Mesenchymal stem cell (in vitro differentiated cells and primary cell): ENCODE measurements around the gene FOXA3.

ENCODE experiments used
- DNase-seq: peaks from one replicate; pipeline ENCODE4 v3.0.0-alpha.2; 2013
- H2AFZ ChIP-seq: one replicate; pipeline ENCODE4 v1.6.1; 2013; ENCODE audit warnings: low read depth, mild to moderate bottlenecking, control low read depth, inconsistent platforms, low read length, moderate library complexity
- H2AK5ac ChIP-seq: 2 replicates; pipeline ENCODE4 v1.6.1; 2013; ENCODE audit warnings: low read length, moderate library complexity, mild to moderate bottlenecking, inconsistent platforms; ENCODE audit not compliant: severe bottlenecking
- H2BK120ac ChIP-seq: one replicate; pipeline ENCODE4 v1.6.1; 2013; ENCODE audit warnings: low read depth, mild to moderate bottlenecking, inconsistent platforms, low read length, moderate library complexity
- H2BK12ac ChIP-seq, 2 experiments: one replicate each; pipeline ENCODE4 v1.6.1; 2013; ENCODE audit warnings: inconsistent platforms in 2 of 2, low read length in 2 of 2, mild to moderate bottlenecking in 2 of 2, moderate library complexity in 2 of 2, control low read depth in 1 of 2
- H2BK15ac ChIP-seq: one replicate; pipeline ENCODE4 v1.6.1; 2013; ENCODE audit warnings: mild to moderate bottlenecking, low read depth, inconsistent platforms; ENCODE audit not compliant: poor library complexity, severe bottlenecking
- H2BK5ac ChIP-seq: 2 replicates; pipeline ENCODE4 v1.6.1; 2013; ENCODE audit warnings: low read depth, mild to moderate bottlenecking, low read length, control low read depth, inconsistent platforms; ENCODE audit not compliant: poor library complexity, severe bottlenecking
- H3K14ac ChIP-seq, 2 experiments: one replicate each; pipeline ENCODE4 v1.6.1; 2013; ENCODE audit warnings: inconsistent platforms in 2 of 2, low read length in 2 of 2, control low read depth in 1 of 2, mild to moderate bottlenecking in 1 of 2, moderate library complexity in 1 of 2
- H3K18ac ChIP-seq, 2 experiments: one replicate each; pipeline ENCODE4 v1.6.1; 2013; ENCODE audit warnings: inconsistent platforms in 2 of 2, low read length in 2 of 2, control low read depth in 1 of 2, low read depth in 1 of 2, mild to moderate bottlenecking in 1 of 2
- H3K23ac ChIP-seq, 2 experiments: one replicate each; pipeline ENCODE4 v1.6.1; 2013; ENCODE audit warnings: inconsistent platforms in 2 of 2, low read length in 2 of 2, mild to moderate bottlenecking in 2 of 2, moderate library complexity in 2 of 2, control low read depth in 1 of 2
- H3K27ac ChIP-seq: 2 replicates; pipeline ENCODE4 v1.5.1; 2013; ENCODE audit warnings: mild to moderate bottlenecking, moderate library complexity, low read length, control low read depth, inconsistent platforms; ENCODE audit not compliant: poor library complexity, severe bottlenecking
- H3K27me3 ChIP-seq, 2 experiments: 2 replicates each; pipeline versions ENCODE4 v1.6.1 to v1.7.0; 2013; ENCODE audit warnings: low read length in 2 of 2, mild to moderate bottlenecking in 2 of 2, moderate library complexity in 2 of 2, control low read depth in 1 of 2, inconsistent platforms in 1 of 2; ENCODE audit not compliant: control insufficient read depth in 1 of 2, insufficient read depth in 1 of 2
- H3K36me3 ChIP-seq, 2 experiments: 2 replicates each; pipeline versions ENCODE4 v1.6.1 to v1.7.0; 2013; ENCODE audit warnings: low read length in 2 of 2, control low read depth in 1 of 2, inconsistent platforms in 1 of 2, low read depth in 1 of 2, mild to moderate bottlenecking in 1 of 2; ENCODE audit not compliant: insufficient read depth in 2 of 2, control insufficient read depth in 1 of 2
- H3K4ac ChIP-seq, 2 experiments: one replicate each; pipeline ENCODE4 v1.6.1; 2013; ENCODE audit warnings: inconsistent platforms in 2 of 2, low read length in 2 of 2, mild to moderate bottlenecking in 2 of 2, moderate library complexity in 2 of 2, control low read depth in 1 of 2, low read depth in 1 of 2
- H3K4me1 ChIP-seq: 2 replicates; pipeline ENCODE4 v1.6.1; 2013; ENCODE audit warnings: low read depth, low read length, control low read depth; ENCODE audit not compliant: control insufficient read depth, insufficient read depth
- H3K4me2 ChIP-seq: 2 replicates; pipeline ENCODE4 v1.6.1; 2013; ENCODE audit warnings: low read length, mild to moderate bottlenecking, inconsistent platforms; ENCODE audit not compliant: poor library complexity, severe bottlenecking
- H3K4me3 ChIP-seq, 2 experiments: 2 replicates each; pipeline versions ENCODE4 v1.5.1 to v1.7.0; 2013; ENCODE audit warnings: low read length in 2 of 2, mild to moderate bottlenecking in 2 of 2, control low read depth in 1 of 2, low read depth in 1 of 2; ENCODE audit not compliant: insufficient read depth in 1 of 2
- H3K79me1 ChIP-seq: replicated peaks from 2 replicates; pipeline ENCODE4 v1.6.1; 2013; ENCODE audit warnings: mild to moderate bottlenecking, control low read depth, low read length, inconsistent platforms; ENCODE audit not compliant: poor library complexity, severe bottlenecking
- H3K9ac ChIP-seq: 2 replicates; pipeline ENCODE4 v1.7.0; 2013; ENCODE audit warnings: mild to moderate bottlenecking, low read length, moderate library complexity
- H3K9me3 ChIP-seq: 2 replicates; pipeline ENCODE4 v1.7.0; 2013; ENCODE audit warnings: mild to moderate bottlenecking, low read length; ENCODE audit not compliant: control insufficient read depth
- H4K8ac ChIP-seq: one replicate; pipeline ENCODE4 v1.6.1; 2013; ENCODE audit warnings: inconsistent platforms, mild to moderate bottlenecking, low read length, moderate library complexity
- H4K91ac ChIP-seq: one replicate; pipeline ENCODE4 v1.6.1; 2013; ENCODE audit warnings: mild to moderate bottlenecking, low read length, inconsistent platforms
- WGBS: methylation state at CpG from one replicate; pipeline ENCODE4 v1.1.7; 2013; ENCODE audit warnings: mixed read lengths; 5-methylcytosine and 5-hydroxymethylcytosine counted together

The FOXA3 gene

GRCh38 chr19:45848922-45849321, 15.2 kb upstream of the FOXA3 start:
- Histone ChIP-seq H2BK5ac (no peak overlapping the region), H2BK15ac (no peak overlapping the region), H3K9me3 (no peaks in the 10 kb centered on the region), H2BK12ac (no peak overlapping the region), H3K27me3 (no peaks in the 10 kb centered on the region), H2AFZ (no peak overlapping the region), H3K27ac (no peak overlapping the region), H3K4me3 (no peak overlapping the region), H3K4me2 (no peak overlapping the region), H3K14ac (no peak overlapping the region), H3K9ac (no peak overlapping the region), H4K8ac (no peak overlapping the region), H3K4me1 (no peaks in the 10 kb centered on the region), H2AK5ac (no peak overlapping the region), H3K36me3 (peaks cover 73 to 95% of the 10 kb centered on the region in 2 experiments), H4K91ac (no peak overlapping the region), H3K18ac (no peak overlapping the region), H2BK120ac (no peak overlapping the region), H3K4ac (no peak overlapping the region), H3K79me1 (peaks cover 35% of the 10 kb centered on the region), H3K23ac (no peak overlapping the region)
- peak; percentile 19 for DNase-seq
- 87% methylated on average over 2 of the region's 4 CpGs for WGBS

GRCh38 chr19:45852145-45852750, 11.9 kb upstream of the FOXA3 start:
- H2AFZ ChIP-seq = no peak overlapping the region
- H2BK120ac ChIP-seq = no peak overlapping the region
- no peak overlapping the region for H3K14ac ChIP-seq
- H2AK5ac ChIP-seq = no peak overlapping the region
- H3K27ac ChIP-seq = no peak overlapping the region
- H4K8ac ChIP-seq = no peak overlapping the region
- no peak overlapping the region for H3K4me3 ChIP-seq
- H2BK5ac ChIP-seq = no peak overlapping the region
- H3K9ac ChIP-seq = no peak overlapping the region
- no peaks in the 10 kb centered on the region for H3K9me3 ChIP-seq
- no peak overlapping the region for H3K23ac ChIP-seq
- H3K4ac ChIP-seq = no peak overlapping the region
- no peak overlapping the region for H3K4me2 ChIP-seq
- DNase-seq = no peak
- 92% methylated on average over 10 of the region's 10 CpGs for WGBS
- H3K36me3 ChIP-seq = peaks cover 75 to 87% of the 10 kb centered on the region in 2 experiments
- H3K27me3 ChIP-seq = no peaks in the 10 kb centered on the region
- H2BK15ac ChIP-seq = no peak overlapping the region
- peaks cover 45% of the 10 kb centered on the region for H3K79me1 ChIP-seq
- no peak overlapping the region for H4K91ac ChIP-seq
- no peak overlapping the region for H3K18ac ChIP-seq
- H2BK12ac ChIP-seq = no peak overlapping the region
- peaks cover 5% of the 10 kb centered on the region for H3K4me1 ChIP-seq

- no peak overlapping the region for H2AK5ac ChIP-seq
- no peak overlapping the region for H3K18ac ChIP-seq
- DNase-seq = no peak
- no peak overlapping the region for H3K23ac ChIP-seq
- H3K9me3 ChIP-seq = no peaks in the 10 kb centered on the region
- H3K9ac ChIP-seq = no peak overlapping the region
- H4K8ac ChIP-seq = no peak overlapping the region
- WGBS = 98% methylated on average over 7 of the region's 7 CpGs
- no peak overlapping the region for H3K4ac ChIP-seq
- no peak overlapping the region for H3K14ac ChIP-seq
- H3K4me1 ChIP-seq = peaks cover 5% of the 10 kb centered on the region
- no peak overlapping the region for H2BK5ac ChIP-seq
- no peak overlapping the region for H3K4me3 ChIP-seq
- H2BK120ac ChIP-seq = no peak overlapping the region
- no peak overlapping the region for H2BK15ac ChIP-seq
- no peak overlapping the region for H2AFZ ChIP-seq
- H3K27ac ChIP-seq = no peak overlapping the region
- H3K36me3 ChIP-seq = peaks cover 72 to 82% of the 10 kb centered on the region in 2 experiments
- H3K4me2 ChIP-seq = no peak overlapping the region
- no peak overlapping the region for H2BK12ac ChIP-seq
- H3K79me1 ChIP-seq = peaks cover 46% of the 10 kb centered on the region
- H4K91ac ChIP-seq = no peak overlapping the region
- no peaks in the 10 kb centered on the region for H3K27me3 ChIP-seq
These were observed 11.1 kb upstream of the FOXA3 start for GRCh38 chr19:45852983-45853382.

- Histone ChIP-seq H3K9me3 (no peaks in the 10 kb centered on the region), H3K18ac (no peak overlapping the region), H3K9ac (no peak overlapping the region), H3K4me2 (no peak overlapping the region), H2AFZ (no peak overlapping the region), H3K4me3 (peak overlapping the region in 1 of 2 experiments; percentile 22), H3K4me1 (peaks cover 5% of the 10 kb centered on the region), H2AK5ac (no peak overlapping the region), H3K36me3 (peaks cover 74 to 80% of the 10 kb centered on the region in 2 experiments), H2BK12ac (no peak overlapping the region), H3K23ac (no peak overlapping the region), H4K8ac (peak overlapping the region; percentile 28), H2BK5ac (no peak overlapping the region), H2BK15ac (no peak overlapping the region), H4K91ac (no peak overlapping the region), H3K27ac (no peak overlapping the region), H3K4ac (no peak overlapping the region), H3K27me3 (no peaks in the 10 kb centered on the region), H3K14ac (no peak overlapping the region), H3K79me1 (peaks cover 45% of the 10 kb centered on the region), H2BK120ac (no peak overlapping the region)
- WGBS = 96% methylated on average over 16 of the region's 16 CpGs
- DNase-seq = no peak
These were observed 9.9 kb upstream of the FOXA3 start for GRCh38 chr19:45854167-45854778.
